ENCODE results near the gene UBQLN3. TPM values are rescaled to one million over a fixed set of nuclear protein-coding genes. Genes with fewer than 3 reads are reported as not detected.

Gene UBQLN3
- total and polyA plus RNA-seq, 2 of the 13 experiments (the other 11 are each of a cell fraction or from before 2014, with no cell fraction given), result 0.08 TPM; not detected in 1

GRCh38 chr11:5536482-5536881 is 26.7 kb upstream of the UBQLN3 start:
- Histone ChIP-seq H3K27ac (ENCODE audit: extremely low read length, insufficient read depth, low read length) (no peak overlapping the region), H3K4me2 (ENCODE audit: low read depth, low read length) (no peak overlapping the region), H3K4me3 (replicated peaks in 1 of 3; ENCODE audit: insufficient read depth in 1 of 3, low read depth in 2 of 3, low read length in 3 of 3) (no peak overlapping the region), H4K20me1 (ENCODE audit: insufficient read depth, low read length) (no peaks in the 10 kb centered on the region), H3K79me2 (ENCODE audit: insufficient read depth, low read length) (no peaks in the 10 kb centered on the region), H3K4me1 (ENCODE audit: insufficient read depth, low read length) (no peaks in the 10 kb centered on the region), H3K9ac (ENCODE audit: insufficient read depth, low read depth, low read length) (no peak overlapping the region), H3K27me3 (ENCODE audit: control insufficient read depth in 1 of 2, insufficient read depth in 2 of 2, low read length in 2 of 2) (no peaks in the 10 kb centered on the region; a peak in 1 of 5 replicates), H3K9me3 (ENCODE audit: low read length) (no peaks in the 10 kb centered on the region), H3K36me3 (replicated peaks in 1 of 2; ENCODE audit: control insufficient read depth in 1 of 2, insufficient read depth in 2 of 2, low read length in 2 of 2) (no peaks in the 10 kb centered on the region), H2AFZ (ENCODE audit: low read length) (no peak overlapping the region)
- intact Hi-C loops (cut with micrococcal nuclease; ENCODE audit: unreplicated experiment) (no loop called here), in situ Hi-C loops (cut with HindIII; ENCODE audit: extremely low pct_ligation_motif_present, low pct_unique_long_range_greater_than_20kb) (no loop called here)
- DNase-seq (ENCODE audit: low spot score), result no peak
- FAIRE-seq, result no peak
- BruUV-seq (replicated peaks), result no TSS peak
- ChIA-PET CTCF (ENCODE audit: low intra/inter-chr PET ratio, low total read pairs) (no interaction called here), POLR2A (no interaction called here)
- ATAC-seq, result no peak
- no peak for TF ChIP-seq JDP2 (CRISPR knock-in tag; IDR thresholded peaks at IDR 0.05; ENCODE audit: borderline replicate concordance)

DNA sequence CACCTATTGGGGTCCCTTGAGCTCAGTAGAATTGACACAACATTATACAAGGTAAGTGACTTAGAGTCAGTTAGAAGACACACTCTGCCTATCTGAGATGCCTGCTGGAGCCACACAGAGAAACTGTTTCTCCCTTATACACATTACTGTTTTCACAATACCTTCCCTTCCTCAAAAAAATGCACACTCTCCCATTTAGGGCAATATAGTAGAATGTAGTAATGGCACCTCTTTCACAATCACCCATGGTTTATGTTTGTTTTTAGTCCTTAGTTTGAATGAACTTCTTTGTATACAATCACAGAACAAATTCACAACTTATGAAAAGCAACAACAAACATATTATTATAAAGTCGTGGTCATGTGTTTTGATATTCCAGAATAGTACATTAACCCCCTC is 24.3 kb upstream of the UBQLN3 start:
- FAIRE-seq (no peak), ATAC-seq (no peak), DNase-seq (ENCODE audit: low spot score) (no peak)
- WGBS (ENCODE audit: low lambda C conversion rate), result 0% methylated on average over 1 of the region's 1 CpG
- TF ChIP-seq HDAC6 (IDR thresholded peaks at IDR 0.05; ENCODE audit: low read depth, low read length) (no peak), ZFP36 (IDR thresholded peaks at IDR 0.05; ENCODE audit: borderline replicate concordance, low read depth, low read length, partially characterized antibody) (no peak), CEBPB (IDR thresholded peaks at IDR 0.05; ENCODE audit: borderline replicate concordance, low read depth, low read length) (0 out of 2 replicates have a peak, but pooled peaks have one; percentile 4), MAZ (IDR thresholded peaks at IDR 0.05; ENCODE audit: borderline replicate concordance, low read depth, low read length) (no peak), MAZ (CRISPR knock-in tag; IDR thresholded peaks at IDR 0.05; ENCODE audit: low read depth) (no peak), SYNCRIP (IDR thresholded peaks at IDR 0.05; ENCODE audit: insufficient read depth, low read depth, low read length) (no peak), DDIT3 (CRISPR knock-in tag; IDR thresholded peaks at IDR 0.05) (no peak), ZNF577 (CRISPR knock-in tag; IDR thresholded peaks at IDR 0.05; ENCODE audit: borderline replicate concordance, low read depth) (no peak), SMYD3 (CRISPR knock-in tag; IDR thresholded peaks at IDR 0.05) (no peak)
- H3K27me3 ChIP-seq (ENCODE audit: control insufficient read depth in 1 of 2, insufficient read depth in 2 of 2, low read length in 2 of 2), result peaks cover 0 to 3% of the 10 kb centered on the region in 2 experiments; a peak in 1 of 5 replicates
- no TSS peak for BruUV-seq (replicated peaks)
- H3K9ac ChIP-seq (ENCODE audit: insufficient read depth, low read depth, low read length), result no peak overlapping the region
- H3K4me1 ChIP-seq (ENCODE audit: insufficient read depth, low read length), result no peaks in the 10 kb centered on the region
- no peaks in the 10 kb centered on the region for H3K79me2 ChIP-seq (ENCODE audit: insufficient read depth, low read length)
- H3K4me3 ChIP-seq (replicated peaks in 1 of 3; ENCODE audit: insufficient read depth in 1 of 3, low read depth in 2 of 3, low read length in 3 of 3), result no peak overlapping the region
- H3K36me3 ChIP-seq (replicated peaks in 1 of 2; ENCODE audit: control insufficient read depth in 1 of 2, insufficient read depth in 2 of 2, low read length in 2 of 2), result no peaks in the 10 kb centered on the region
- H2AFZ ChIP-seq (ENCODE audit: low read length), result no peak overlapping the region
- H3K9me3 ChIP-seq (ENCODE audit: low read length), result no peaks in the 10 kb centered on the region
- in situ Hi-C loops (cut with HindIII; ENCODE audit: extremely low pct_ligation_motif_present, low pct_unique_long_range_greater_than_20kb) (no loop called here), intact Hi-C loops (cut with micrococcal nuclease; ENCODE audit: unreplicated experiment) (no loop called here)
- H3K4me2 ChIP-seq (ENCODE audit: low read depth, low read length), result no peak overlapping the region
- CTCF ChIA-PET (ENCODE audit: low intra/inter-chr PET ratio, low total read pairs), result no interaction called here
- POLR2A ChIA-PET, result no interaction called here
- no peaks in the 10 kb centered on the region for H4K20me1 ChIP-seq (ENCODE audit: insufficient read depth, low read length)
- H3K27ac ChIP-seq (ENCODE audit: extremely low read length, insufficient read depth, low read length), result no peak overlapping the region
